Glomerular visceral epithelial cell (primary cell): ENCODE results near the gene P4HA1.

Experiments
- DNase-seq: peaks from one replicate; pipeline ENCODE4 v3.0.0-alpha.2; 2016; ENCODE audit errors: extremely low spot score

Gene P4HA1

DNA sequence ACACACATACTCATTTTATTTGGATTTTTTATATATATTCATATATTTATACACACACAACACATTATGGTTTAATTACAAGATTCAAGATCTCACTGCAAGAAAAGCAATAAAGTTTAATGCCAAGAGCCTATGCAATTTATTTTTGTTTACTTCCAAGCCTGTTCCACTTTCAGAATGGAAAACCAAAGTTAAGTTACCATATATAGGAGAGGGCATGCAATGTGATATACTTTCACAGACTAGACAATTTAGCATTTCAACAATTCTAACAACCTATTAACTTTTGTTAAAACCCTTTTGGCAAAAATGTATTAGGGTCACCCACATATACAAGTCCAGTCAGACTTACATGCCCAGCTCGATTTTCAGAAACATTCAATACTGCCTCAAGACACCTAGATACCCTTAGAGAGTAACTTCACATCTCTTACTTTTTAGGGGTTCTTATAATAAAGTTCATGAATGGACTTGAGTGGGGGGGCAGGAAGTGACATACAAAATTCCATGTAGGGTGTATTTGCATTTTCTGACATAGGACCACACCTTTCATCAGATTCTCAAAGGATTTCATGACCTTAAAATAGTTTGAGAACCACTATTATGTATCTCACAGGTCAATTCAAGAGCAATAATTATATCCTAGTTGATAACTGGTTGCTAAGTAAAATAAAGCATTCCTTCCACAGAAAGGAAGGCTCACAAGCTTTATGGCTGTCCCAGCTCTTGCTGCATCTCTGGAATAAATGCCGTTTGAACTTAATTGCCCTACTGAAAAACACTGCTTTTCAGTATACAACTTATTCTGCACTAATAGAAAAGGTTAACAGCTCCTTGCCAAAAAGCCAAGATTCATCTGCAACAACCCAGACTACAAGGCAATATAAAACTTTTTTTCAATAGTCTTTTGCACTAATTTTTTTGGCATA lies 2.5 kb downstream of the P4HA1 start:
- peak; percentile 38 for DNase-seq

DNA sequence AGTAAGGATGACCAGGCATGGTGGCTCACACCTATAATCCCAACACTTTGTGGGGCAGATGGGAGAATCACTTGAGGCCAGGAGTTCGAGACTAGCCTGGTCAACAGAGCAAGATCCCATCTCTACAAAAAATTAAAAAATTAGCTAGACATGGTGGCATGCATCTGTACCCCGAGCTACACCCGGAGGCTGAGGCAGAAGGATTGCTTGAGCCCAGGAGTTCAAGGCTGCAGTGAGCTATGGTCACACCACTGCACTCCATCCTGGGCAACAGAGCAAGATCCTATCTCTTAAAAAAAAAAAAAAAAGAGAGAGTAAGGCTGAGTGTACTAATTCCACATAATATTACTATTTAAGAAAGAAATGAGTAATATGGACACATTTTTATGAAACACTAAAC lies 3.8 kb downstream of the P4HA1 start:
- no peak for DNase-seq

DNA sequence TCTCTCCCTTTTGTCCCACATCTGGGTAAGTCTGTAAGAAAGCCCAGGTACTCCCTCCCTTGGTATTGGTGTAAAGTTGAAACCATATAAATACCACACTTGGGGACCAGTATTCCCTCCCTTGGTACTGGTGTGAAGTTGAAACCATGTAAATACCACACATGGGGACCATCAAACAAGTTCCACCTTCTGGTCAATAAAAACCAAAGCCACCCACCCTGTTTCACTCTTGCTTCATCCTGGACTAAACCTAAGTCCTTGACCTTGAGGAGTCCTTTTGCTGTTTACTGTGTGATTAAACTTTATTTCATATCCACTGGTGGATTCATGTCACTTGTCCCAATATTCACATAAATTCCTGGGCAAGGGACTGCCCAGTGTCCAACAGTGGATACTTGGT lies 8.4 kb downstream of the P4HA1 start:
- DNase-seq: no peak

DNA sequence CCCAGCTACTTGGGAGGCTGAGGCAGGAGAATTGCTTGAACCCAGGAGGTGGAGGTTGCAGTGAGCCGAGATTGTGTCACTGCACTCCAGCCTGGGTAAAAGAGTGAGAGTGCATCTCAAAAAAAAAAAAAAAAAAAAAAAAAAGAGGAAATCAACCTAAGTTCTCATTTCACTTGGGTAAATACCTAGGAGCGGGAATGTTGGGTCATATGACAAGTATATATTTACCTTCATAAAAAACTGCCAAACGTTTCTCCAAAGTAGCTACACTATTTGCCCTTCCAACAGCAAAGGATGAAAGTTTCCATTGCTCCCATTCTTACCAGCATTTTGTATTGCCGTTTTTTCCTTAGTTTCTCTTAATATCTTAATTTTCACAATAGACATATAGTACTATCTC lies 9.8 kb downstream of the P4HA1 start:
- DNase-seq: no peak

DNA sequence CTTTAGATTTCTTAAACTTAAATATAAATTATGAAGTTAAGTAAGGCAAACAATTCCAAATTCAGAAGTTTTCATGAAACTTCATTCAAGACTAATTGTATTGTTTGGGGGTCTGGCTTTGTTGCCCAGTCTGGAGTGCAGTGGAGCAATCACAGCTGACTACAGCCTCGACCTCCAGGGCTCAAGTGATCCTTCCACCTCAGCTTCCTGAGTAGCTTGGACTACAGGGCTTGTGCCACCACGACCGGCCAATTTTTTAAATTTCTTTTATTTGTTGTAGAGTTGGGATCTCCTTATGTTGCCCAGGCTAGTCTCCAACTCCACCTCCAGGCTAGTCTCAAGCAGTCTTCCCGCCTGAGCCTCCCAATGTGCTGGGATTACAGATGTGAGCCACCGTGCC lies 12.5 kb downstream of the P4HA1 start:
- no peak for DNase-seq

GRCh38 chr10:73083221-73083620 lies 13.4 kb downstream of the P4HA1 start:
- DNase-seq: no peak

DNA sequence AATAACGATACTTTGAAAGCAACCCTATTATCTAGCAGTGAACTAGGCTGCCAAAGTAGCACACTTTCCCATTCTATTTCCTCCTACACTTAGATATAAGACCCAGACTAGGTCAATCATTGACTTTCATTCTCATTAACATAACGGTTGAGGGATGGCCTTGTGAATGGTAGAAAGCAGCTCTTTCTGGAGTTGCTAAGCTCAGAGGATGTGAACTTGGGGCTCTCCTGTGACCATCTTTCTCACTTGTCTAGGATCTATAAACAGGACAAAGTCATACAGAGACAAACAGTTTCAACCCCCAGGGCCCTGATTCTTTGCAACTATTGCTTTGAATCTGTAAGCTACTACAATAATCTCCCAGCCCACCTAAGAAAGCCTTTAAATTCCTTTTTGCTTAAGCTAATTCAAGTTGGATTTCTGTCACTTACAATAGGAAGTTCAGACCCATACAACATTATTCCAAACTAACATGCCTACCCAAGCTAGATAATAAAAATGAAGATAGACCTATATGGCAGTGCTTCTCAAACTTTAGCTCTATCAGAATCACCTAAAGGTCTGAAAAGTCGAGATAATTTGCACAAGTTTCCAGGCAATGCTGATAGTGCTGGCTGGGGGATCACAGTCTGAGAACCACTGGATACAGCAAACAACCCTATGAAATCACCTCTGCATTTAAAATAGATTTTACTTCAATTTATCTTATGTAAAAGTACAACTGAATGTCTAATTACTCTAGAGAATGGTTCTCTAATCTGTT lies 16.7 kb downstream of the P4HA1 start:
- DNase-seq: no peak

GRCh38 chr10:73076360-73077183 lies 20.1 kb downstream of the P4HA1 start:
- peak; percentile 33 for DNase-seq

- no peak for DNase-seq
Observed at GRCh38 chr10:73075829-73076228, 20.8 kb downstream of the P4HA1 start.

DNA sequence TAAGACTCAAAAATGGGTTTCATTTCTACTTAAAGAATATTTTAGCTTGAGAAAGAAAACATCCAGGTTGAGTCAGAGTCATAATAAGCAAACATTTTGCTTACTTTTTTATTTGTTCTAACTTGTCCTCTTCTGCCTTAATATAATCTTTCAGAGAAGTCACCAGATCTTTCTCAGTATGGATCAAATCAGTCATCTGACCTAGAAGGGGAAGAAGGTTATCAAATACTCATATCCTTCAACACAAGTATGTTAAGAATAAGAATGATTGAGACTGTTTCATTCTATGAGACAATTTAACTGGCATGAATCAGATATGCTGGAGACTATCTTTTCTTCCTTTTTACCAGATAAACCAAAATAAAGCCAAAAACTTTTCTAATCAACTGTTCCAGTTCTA lies 23.0 kb downstream of the P4HA1 start:
- DNase-seq: no peak

DNA sequence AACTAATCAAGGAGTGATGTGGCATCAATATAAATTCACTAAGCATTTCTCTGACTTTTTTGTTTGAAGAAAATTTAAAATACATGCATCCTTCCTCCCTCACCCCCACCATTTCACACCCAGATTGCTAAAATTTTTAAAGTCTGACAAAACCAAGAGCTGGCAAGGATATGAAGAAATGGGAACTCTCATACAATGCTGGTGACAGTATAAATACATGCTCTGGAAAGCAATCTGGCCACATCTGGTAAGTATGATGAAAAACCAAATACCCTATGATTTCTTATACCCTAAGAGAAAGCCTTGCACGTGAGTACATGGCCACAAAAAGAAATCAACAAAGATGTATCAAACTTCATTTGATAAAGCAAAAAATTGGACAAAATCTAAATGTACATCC lies 31.2 kb downstream of the P4HA1 start:
- no peak for DNase-seq

GRCh38 chr10:73061743-73062142 lies 34.9 kb downstream of the P4HA1 start:
- no peak for DNase-seq

DNA sequence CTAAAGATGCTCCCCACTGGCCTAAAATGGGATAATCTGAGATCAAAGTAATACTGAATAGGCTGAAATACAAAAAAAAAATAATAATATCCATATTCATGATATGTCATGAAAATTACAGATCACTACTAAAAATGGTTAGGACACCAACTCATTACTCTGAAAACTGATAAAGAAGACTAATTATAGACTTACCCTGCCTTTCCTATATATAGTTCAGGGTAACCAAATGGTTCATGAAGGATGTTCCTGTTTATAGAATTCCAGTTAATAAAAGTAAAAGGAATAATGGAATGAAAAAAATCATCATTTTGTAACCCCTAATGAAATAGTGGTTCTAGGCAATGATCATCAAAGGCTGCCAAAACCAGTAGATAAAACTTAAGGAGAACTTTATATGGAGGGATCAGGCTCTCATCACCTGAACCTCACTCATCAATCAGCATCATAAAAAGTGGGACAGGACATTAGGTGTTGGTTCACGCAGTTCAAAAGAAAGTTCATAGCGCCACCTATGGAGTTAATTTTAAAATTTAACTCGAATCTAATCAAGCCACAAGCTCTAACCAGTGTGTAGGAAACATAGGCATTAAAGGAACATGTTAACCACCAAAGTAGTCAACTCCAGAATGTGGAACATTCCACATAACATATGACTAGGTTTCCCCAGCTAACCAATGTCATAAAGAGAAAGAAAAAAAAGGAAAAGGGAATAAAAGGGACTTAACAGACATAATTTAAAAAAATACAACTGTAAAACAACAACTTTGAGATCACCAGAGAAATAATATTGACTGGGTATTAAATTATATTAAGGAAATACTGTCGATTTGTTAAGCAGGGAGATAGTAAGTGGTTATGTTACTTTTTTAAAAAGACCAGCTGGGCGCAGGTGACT lies 35.7 kb downstream of the P4HA1 start:
- DNase-seq: peak; percentile 44

DNA sequence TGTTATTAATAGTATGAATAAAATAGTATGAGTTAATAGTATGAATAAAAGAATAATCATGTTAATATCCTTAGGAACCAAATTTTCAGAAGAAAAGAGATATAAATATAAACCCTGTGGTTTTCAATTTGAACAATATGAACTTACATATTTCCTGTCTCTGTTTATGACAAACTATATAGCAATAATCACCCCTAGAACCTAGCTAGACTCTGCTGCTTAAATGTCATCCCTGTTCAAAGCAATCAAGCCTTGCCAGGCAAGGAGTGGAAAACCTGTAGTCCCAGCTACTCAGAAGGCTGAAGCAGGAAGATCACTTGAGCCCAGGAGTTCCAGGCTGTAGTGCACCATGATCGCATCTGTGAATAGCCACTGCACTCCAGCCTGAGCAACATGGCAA lies 36.5 kb downstream of the P4HA1 start:
- DNase-seq: no peak

- no peak for DNase-seq
Observed at GRCh38 chr10:73058057-73058591, 38.5 kb downstream of the P4HA1 start.

DNA sequence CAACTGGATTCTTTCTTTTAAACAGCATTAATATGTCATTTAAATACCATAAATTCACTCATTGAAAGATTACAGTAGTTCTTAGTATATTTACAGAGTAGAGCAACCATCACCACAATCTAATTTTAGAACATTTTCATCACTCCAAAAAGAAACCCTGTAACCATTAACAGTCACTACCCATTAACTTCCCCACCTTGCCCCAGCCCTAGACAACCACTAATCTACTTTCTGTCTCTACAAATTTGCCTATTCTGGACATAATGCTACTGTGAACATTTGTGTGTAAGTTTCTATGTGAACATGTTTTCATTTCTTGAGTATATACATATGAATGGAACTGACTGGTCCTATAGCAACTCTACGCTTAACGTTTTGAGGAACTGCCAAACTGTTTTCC lies 42.4 kb downstream of the P4HA1 start:
- no peak for DNase-seq

GRCh38 chr10:73053275-73053674 lies 43.4 kb downstream of the P4HA1 start:
- no peak for DNase-seq

GRCh38 chr10:73044378-73045285 lies 52.0 kb downstream of the P4HA1 start:
- peak; percentile 20 for DNase-seq

DNA sequence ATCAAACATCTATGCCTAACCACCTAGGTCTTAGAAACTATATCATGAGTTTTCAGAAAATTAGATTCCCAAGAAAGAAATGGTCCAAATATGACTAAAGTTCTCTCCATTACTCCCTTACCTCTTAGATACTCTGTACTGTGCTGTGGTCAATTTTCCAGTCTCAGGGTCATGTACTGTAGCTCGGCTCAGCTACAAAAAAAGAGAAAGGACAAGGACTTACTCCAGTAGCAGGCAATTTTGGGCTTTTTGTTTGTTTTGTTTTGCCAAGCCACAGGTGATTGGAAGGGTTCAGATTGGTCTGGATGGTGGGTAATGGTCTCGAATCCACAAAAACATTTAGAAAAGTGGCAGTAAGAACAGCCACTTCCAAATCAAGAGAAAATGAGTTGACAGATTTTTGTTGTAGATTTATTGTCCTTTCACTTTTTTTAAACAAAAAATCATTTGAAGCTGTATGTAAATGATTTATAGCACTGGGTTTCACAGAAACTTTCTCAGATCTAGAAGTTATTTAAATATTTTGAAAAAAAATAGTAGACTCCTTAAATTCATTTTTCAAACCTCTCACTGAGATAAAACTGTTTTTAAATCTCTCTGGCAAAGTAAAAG lies 52.8 kb downstream of the P4HA1 start:
- DNase-seq: no peak
